Activated T-helper 1 cell treated with anti-CD3 and anti-CD28 coated beads, Interleukin-12 subunit alpha, Interleukin-12 subunit beta, Interleukin-2, Interleukin-4 antibody, amounts not matched to agents 30 ng/mL and 10 ng/mL and 1 ng/mL, durations not matched to agents 14 hours and 24 hours and 36 hours (primary cell): ENCODE measurements around the gene HTR4. TPM values are rescaled to one million over a fixed set of nuclear protein-coding genes. Genes with fewer than 3 reads are reported as not detected.
"Not testable (repeated sequence)": the region's sequence is repeated elsewhere in the genome, so short reads cannot be mapped to it uniquely, and the experiment has no call there.

Experiments used
- DNase-seq: peaks from one replicate; pipeline ENCODE4 v3.0.0; 2021; ENCODE audit warnings: low spot score
- H3K27ac Mint-ChIP-seq: one replicate; pipeline ENCODE4 v1.8.0; 2021; ENCODE audit warnings: mild to moderate bottlenecking, mixed read lengths
- H3K27me3 Mint-ChIP-seq: one replicate; pipeline ENCODE4 v1.8.0; 2022; ENCODE audit warnings: mild to moderate bottlenecking, moderate library complexity, mixed read lengths; ENCODE audit not compliant: insufficient read depth
- H3K36me3 Mint-ChIP-seq: one replicate; pipeline ENCODE4 v1.8.0; 2021; ENCODE audit warnings: low read depth, mixed read lengths
- H3K4me1 Mint-ChIP-seq: one replicate; pipeline ENCODE4 v1.8.0; 2021; ENCODE audit warnings: low read depth, mixed read lengths
- H3K4me3 Mint-ChIP-seq: one replicate; pipeline ENCODE4 v1.8.0; 2021; ENCODE audit warnings: mild to moderate bottlenecking, moderate library complexity, mixed read lengths
- H3K9me3 Mint-ChIP-seq: one replicate; pipeline ENCODE4 v1.8.0; 2021; ENCODE audit warnings: mixed read lengths
- intact Hi-C: fragments of 100-400 bp; cut with micrococcal nuclease; formaldehyde crosslinking; loops from one replicate; pipeline ENCODE4 v1.15.1; 2024
- total RNA-seq: library from RNA; stranded (reverse); gene quantifications from 2 replicates; pipeline ENCODE4 v1.2.3, GENCODE V29; 2022

The HTR4 gene
- total RNA-seq, 1 donor from 2014 or later: not detected

DNA sequence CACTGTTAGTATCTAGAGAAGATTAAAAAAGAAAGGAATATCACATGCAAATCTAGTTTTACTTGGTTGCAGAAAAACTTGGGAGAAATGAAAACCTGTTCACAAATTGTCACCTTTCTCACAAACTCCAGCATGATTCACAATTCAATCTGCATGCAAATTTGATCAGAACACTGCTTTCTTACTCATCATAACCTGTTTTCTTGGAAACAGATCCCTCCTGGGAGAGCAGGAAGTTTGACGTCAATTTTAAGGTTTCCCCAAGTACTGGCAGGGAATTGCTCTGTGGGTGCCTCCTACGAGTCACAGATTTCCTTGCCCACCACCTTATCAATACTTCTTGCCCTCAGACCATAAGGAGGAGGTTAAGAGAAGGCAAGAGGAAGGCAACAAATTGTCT is 30.2 kb upstream of the HTR4 start:
- no peak for DNase-seq
- Mint-ChIP-seq H3K9me3 (peaks cover 7% of the 10 kb centered on the region), H3K27me3 (peaks cover 6% of the 10 kb centered on the region), H3K4me3 (no peak overlapping the region), H3K4me1 (no peaks in the 10 kb centered on the region), H3K27ac (no peak overlapping the region), H3K36me3 (no peaks in the 10 kb centered on the region)
- intact Hi-C loops: no loop called here

DNA sequence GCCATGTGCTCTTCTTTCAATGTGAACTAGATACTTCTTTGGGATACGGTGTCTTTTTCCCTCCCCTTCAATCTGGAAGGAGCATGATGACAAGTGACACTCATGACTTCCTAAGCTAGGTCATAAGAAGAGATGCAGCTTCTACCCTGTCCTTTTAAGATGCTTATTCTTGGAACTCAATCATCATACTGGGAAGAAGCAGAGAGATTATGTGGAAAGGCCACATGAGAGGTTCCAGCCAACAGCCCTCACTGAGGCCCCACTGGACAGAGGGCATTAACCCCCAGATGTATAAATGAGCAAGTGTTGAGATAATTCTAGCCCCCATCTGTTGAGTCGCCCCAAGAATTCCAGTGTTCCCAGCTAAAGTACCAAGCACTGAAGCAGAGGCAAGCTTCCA is 29.3 kb upstream of the HTR4 start:
- H3K27ac Mint-ChIP-seq: no peak overlapping the region
- H3K9me3 Mint-ChIP-seq: peaks cover 1% of the 10 kb centered on the region
- H3K4me3 Mint-ChIP-seq: no peak overlapping the region
- no peaks in the 10 kb centered on the region for H3K36me3 Mint-ChIP-seq
- intact Hi-C loops: no loop called here
- H3K27me3 Mint-ChIP-seq: peaks cover 8% of the 10 kb centered on the region
- no peaks in the 10 kb centered on the region for H3K4me1 Mint-ChIP-seq
- DNase-seq: no peak

DNA sequence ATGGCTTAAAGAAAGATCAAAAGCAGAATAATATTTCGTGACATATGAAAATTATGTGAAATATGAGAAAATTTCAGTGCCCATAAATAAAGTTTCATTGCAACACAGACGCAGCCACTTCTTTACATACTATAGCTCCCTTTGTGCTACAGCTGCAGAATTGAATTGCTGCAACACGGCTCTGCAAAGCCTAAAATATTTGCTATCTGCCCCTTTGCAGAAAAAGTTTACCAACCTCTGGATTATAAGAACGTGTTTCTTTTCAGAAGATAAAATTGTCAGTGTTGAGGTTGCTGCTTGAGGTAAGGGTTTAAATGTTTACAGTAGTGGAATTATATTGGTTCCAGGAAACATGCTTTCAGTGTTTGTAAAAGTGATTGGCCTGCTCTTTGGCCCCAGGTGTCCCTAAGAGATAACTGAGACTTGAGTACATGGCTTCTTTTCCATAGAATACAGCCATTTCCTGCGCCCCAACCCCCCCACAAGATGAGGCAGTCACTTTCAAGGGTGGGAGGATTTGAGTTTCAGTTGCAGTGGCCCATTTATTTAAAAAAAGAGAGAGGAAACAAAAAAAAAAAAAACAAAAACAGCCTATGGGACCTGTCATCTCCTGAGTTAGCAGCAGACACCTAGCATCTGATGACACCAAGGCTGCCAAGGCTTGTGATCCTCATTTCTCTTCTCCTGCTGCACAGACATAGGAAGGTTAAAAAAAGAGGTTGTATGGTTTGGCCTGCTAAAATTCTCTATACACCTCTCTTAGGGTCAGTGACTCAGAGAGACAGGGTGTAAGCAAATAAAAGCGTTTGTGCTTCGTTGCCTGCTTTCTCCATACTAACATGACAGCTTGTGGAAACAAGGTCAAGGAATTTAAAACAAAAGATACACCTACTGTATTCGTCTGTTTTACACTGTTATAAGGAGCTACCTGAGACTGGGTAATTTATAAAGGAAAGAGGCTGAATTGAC is 28.0 kb upstream of the HTR4 start:
- Mint-ChIP-seq H3K36me3 (no peaks in the 10 kb centered on the region), H3K4me3 (no peak overlapping the region), H3K9me3 (no peaks in the 10 kb centered on the region), H3K4me1 (no peaks in the 10 kb centered on the region), H3K27ac (no peak overlapping the region), H3K27me3 (peaks cover 7% of the 10 kb centered on the region)
- intact Hi-C loops: no loop called here
- no peak for DNase-seq

DNA sequence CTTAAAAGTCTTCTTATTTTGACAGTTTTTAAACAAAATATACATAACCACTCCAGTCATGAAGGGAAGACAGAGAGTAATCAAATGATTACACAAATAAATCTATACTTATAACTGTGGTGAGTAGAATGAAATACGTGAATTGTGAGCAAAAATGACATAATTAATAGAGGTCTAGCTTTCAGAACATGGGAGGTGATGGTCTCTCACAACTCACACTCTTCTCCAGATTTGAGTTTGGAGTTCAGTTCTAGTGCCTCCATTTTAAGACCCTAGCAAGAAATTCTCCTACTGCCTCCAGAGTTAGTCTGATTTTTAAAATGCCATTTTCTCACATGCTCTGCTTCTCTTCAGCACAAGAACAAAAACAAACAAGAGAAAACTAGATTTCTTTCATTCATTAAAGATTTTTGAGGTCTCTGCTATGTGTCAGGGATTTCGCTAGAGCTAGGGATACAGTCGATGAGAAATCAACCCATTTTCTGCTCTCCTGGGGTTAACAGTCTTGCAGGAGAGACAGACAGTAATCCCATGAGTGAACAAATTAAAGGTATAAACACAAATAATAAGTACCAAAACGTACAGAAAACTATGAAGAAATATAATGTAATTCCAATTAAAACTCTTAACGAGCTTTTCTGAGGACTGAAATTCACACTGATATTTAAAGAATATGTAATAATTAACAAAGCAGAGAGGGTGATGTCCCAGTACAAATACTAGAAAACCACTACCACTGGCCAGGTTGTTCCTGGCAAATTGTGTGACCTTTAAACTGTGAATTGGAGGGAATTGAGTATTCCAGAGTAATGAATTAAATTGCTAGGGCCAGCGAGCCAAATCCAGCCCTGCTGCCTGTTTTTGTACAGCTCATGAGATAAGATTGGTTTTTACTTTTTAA is 27.1 kb upstream of the HTR4 start:
- H3K27ac Mint-ChIP-seq: no peak overlapping the region
- no peaks in the 10 kb centered on the region for H3K4me1 Mint-ChIP-seq
- no peak for DNase-seq
- no peaks in the 10 kb centered on the region for H3K9me3 Mint-ChIP-seq
- H3K4me3 Mint-ChIP-seq: no peak overlapping the region
- peaks cover 6% of the 10 kb centered on the region for H3K27me3 Mint-ChIP-seq
- intact Hi-C loops: no loop called here
- H3K36me3 Mint-ChIP-seq: no peaks in the 10 kb centered on the region

DNA sequence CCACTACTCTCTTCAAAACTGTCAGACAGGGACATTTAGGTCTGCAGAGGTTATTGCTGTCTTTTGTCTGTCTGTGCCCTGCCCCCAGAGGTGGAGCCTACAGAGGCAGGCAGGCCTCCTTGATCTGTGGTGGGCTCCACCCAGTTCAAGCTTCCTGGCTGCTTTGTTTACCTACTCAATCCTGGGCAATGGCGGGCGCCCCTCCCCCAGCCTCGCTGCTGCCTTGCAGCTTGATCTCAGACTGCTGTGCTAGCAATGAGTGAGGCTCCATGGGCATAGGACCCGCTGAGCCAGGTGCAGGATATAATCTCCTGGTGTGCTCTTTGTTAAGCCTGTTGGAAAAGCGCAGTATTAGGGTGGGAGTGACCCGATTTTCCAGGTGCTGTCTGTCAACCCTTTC is 19.4 kb upstream of the HTR4 start:
- H3K27me3 Mint-ChIP-seq, DNase-seq, H3K4me1 Mint-ChIP-seq, H3K4me3 Mint-ChIP-seq, H3K27ac Mint-ChIP-seq, intact Hi-C loops, H3K9me3 Mint-ChIP-seq, H3K36me3 Mint-ChIP-seq: not testable (repeated sequence)

DNA sequence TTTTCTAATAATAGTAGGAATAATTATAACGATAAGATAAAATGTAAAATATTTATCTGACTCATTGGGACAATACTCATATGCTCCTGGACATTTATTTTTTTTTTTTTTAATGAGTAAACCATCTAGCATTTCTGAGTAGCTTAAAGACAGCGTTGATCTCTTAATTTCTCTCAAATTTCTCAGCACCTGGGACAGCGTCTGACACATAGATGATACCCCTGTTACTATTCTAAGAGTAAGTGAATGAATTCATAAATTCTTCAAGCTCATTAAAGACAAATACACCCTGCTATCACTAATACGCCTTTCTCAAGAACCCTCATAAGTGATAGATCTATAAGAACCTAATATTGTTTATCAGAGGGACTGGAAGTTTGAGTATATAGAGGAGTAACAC is 12.0 kb upstream of the HTR4 start:
- intact Hi-C loops: no loop called here
- no peaks in the 10 kb centered on the region for H3K9me3 Mint-ChIP-seq
- H3K4me3 Mint-ChIP-seq: no peak overlapping the region
- H3K36me3 Mint-ChIP-seq: no peaks in the 10 kb centered on the region
- no peak for DNase-seq
- H3K27me3 Mint-ChIP-seq: peaks cover under 1% of the 10 kb centered on the region
- no peak overlapping the region for H3K27ac Mint-ChIP-seq
- H3K4me1 Mint-ChIP-seq: no peaks in the 10 kb centered on the region

DNA sequence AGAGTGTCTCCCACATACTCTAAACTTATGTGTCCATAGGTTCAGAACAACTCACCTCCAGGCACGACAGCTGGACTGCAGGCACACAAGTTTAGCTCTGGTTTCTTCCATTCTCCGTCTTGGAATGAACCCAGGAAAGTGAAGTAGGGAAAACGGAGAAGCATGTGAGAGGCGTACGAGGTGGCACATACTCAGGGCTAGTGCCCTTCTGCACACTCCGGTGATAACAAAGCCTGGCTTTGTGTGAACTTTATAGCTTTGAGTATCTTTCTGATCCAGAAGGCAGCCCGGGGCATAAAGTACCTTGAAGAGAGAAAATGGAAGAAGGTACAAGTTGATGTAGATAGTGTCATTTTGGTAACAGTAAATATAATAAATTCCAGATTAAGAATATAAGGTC is 11.1 kb upstream of the HTR4 start:
- intact Hi-C loops: no loop called here
- no peaks in the 10 kb centered on the region for H3K27me3 Mint-ChIP-seq
- no peak for DNase-seq
- H3K9me3 Mint-ChIP-seq: no peaks in the 10 kb centered on the region
- no peaks in the 10 kb centered on the region for H3K4me1 Mint-ChIP-seq
- H3K4me3 Mint-ChIP-seq: no peak overlapping the region
- no peak overlapping the region for H3K27ac Mint-ChIP-seq
- H3K36me3 Mint-ChIP-seq: no peaks in the 10 kb centered on the region

DNA sequence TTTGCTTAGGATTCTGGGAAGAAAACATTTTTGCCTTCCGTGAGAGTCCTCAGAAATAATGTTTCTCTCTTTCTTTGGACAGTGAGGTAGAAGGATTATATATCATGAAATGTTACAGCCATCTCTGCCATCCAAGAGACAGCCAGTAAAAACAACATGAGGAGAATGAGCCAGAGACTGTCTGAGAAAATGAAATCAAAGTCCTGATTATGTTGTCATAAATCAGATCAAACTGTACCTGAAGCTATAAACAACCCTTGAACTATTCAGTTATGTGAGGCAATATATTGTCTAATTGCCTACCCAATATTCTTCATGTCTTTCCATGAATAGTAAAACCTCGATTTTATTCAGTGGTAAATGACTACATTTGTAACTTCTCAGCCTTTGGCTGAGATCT is 9.2 kb upstream of the HTR4 start:
- H3K4me3 Mint-ChIP-seq: no peak overlapping the region
- H3K36me3 Mint-ChIP-seq: no peaks in the 10 kb centered on the region
- H3K27me3 Mint-ChIP-seq: peaks cover 4% of the 10 kb centered on the region
- no peaks in the 10 kb centered on the region for H3K4me1 Mint-ChIP-seq
- H3K9me3 Mint-ChIP-seq: no peaks in the 10 kb centered on the region
- no peak for DNase-seq
- intact Hi-C loops: no loop called here
- H3K27ac Mint-ChIP-seq: no peak overlapping the region

DNA sequence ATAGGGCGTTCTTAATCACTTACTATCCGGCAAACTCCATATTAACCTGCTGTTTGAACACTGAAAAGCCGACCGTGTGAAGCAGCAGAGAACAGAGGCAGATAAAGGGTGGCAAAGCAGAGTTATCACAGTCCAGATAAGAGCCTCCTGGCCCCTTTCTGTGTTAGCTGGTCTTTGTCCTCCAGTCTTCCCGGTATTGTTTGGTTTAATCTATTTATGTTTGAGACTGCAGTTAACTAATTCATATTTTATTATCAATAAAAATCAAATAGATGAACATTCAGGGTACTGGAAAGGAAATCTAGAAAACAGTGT is 6.0 kb upstream of the HTR4 start:
- no peaks in the 10 kb centered on the region for H3K36me3 Mint-ChIP-seq
- no peaks in the 10 kb centered on the region for H3K4me1 Mint-ChIP-seq
- H3K4me3 Mint-ChIP-seq: no peak overlapping the region
- H3K27me3 Mint-ChIP-seq: peaks cover 9% of the 10 kb centered on the region
- no peak for DNase-seq
- H3K27ac Mint-ChIP-seq: no peak overlapping the region
- intact Hi-C loops: no loop called here
- H3K9me3 Mint-ChIP-seq: no peaks in the 10 kb centered on the region

DNA sequence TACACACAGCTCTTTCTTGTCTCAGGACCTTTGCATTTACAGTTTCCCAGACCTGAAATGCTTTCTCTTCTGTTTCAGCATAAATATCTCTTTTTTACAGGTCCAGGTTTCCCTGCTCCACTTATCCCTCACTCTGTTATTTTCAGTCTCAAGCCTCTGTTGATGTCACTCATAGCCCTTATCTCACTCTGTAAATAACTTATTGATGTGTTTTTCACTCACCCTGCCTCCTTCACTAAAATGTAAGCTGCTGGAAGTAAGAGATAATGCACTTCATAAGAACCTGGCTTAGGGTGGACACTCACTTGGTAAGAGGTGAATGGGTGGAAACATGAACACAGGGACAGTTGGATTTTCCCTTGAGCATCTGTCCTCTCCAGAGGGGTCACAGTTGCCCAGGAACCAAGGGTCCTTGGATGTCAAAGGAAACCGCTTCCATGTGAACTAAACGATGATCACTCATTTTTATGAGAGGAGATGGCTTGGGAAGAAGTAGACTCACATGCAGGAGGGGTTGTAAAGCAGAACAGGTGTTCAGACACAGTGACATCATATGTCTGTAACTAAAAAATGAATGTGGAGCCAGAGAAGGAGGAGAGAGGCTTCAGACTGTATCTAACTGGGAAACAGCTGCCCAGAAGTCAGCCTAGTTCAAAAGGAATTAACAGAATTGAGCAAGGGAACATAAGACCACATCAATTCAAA is 5.5 kb upstream of the HTR4 start:
- no peaks in the 10 kb centered on the region for H3K9me3 Mint-ChIP-seq
- no peaks in the 10 kb centered on the region for H3K4me1 Mint-ChIP-seq
- intact Hi-C loops: no loop called here
- no peak for DNase-seq
- H3K27me3 Mint-ChIP-seq: peaks cover 11% of the 10 kb centered on the region
- H3K4me3 Mint-ChIP-seq: no peak overlapping the region
- H3K27ac Mint-ChIP-seq: no peak overlapping the region
- no peaks in the 10 kb centered on the region for H3K36me3 Mint-ChIP-seq

DNA sequence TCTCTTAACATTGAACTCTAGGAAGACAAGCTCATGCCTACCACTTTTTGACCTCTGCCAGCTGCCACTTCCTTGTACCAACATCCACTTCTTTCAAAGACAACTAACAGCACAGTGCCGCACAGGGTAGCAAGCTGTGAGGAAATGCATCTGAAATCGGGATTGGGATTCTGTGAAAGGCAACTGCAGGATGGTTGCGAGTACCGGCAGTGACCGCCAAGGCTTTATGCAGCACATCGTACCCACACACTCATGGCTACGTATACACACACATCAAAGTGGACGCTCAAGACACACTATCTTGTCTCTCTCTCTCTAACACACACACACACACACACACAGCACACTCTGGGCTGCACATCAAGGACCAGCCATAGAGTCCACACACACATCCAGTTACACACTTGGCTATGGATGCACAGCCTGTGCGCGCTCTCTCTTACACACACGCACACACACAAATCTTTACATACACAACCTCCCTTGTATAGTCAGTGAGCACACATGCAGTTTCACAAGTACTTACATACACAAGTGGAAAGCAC is 964 bp downstream of the HTR4 start:
- Mint-ChIP-seq H3K36me3 (no peaks in the 10 kb centered on the region), H3K9me3 (no peaks in the 10 kb centered on the region), H3K27ac (no peak overlapping the region), H3K4me1 (no peaks in the 10 kb centered on the region), H3K4me3 (no peak overlapping the region), H3K27me3 (peaks cover 32% of the 10 kb centered on the region)
- no peak for DNase-seq
- intact Hi-C loops: no loop called here

DNA sequence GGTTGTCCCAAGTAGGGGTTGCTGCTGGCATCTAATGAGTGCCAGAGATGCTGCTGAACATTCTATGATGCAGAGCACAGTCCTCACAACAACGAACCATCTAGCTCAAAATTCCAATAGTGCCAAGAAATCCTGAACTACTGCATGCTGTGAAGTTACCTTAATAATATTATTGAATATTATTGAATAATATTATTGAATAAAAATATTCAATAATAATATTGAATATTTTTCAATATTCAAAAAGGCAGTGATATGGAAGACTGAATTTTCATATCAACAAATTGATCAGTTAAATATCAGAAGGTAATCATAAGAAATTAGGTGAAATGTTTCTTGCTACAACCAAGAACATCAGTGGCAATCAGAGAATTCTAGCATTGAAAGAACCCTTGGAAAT is 2.8 kb downstream of the HTR4 start:
- H3K4me3 Mint-ChIP-seq: no peak overlapping the region
- no peak for DNase-seq
- peaks cover 35% of the 10 kb centered on the region for H3K27me3 Mint-ChIP-seq
- H3K9me3 Mint-ChIP-seq: no peaks in the 10 kb centered on the region
- intact Hi-C loops: no loop called here
- H3K36me3 Mint-ChIP-seq: no peaks in the 10 kb centered on the region
- H3K27ac Mint-ChIP-seq: no peak overlapping the region
- H3K4me1 Mint-ChIP-seq: no peaks in the 10 kb centered on the region
